Activated naive CD4-positive, alpha-beta T cell treated with anti-CD3 and anti-CD28 coated beads for 36 hours (primary cell): ENCODE measurements around the gene MCIDAS. TPM values are rescaled to one million over a fixed set of nuclear protein-coding genes. Genes with fewer than 3 reads are reported as not detected.

ENCODE experiments used
- CTCF ChIA-PET: fragments of 350-600 bp; sonication (Branson Sonifier 250); formaldehyde crosslinking; loops from one replicate; lab custom pipeline; 2021; ENCODE audit warnings: antibody characterized with exemption; lab: Charles Lee
- DNase-seq: peaks from one replicate; pipeline ENCODE4 v3.0.0-alpha.2; 2020
- H3K27ac Mint-ChIP-seq: one replicate; pipeline ENCODE4 v1.8.0; 2021; ENCODE audit warnings: mild to moderate bottlenecking, mixed read lengths
- H3K27me3 Mint-ChIP-seq: one replicate; pipeline ENCODE4 v1.8.0; 2021; ENCODE audit warnings: low read depth, mixed read lengths
- H3K36me3 Mint-ChIP-seq: one replicate; pipeline ENCODE4 v1.8.0; 2021; ENCODE audit warnings: low read depth, mixed read lengths
- H3K4me1 Mint-ChIP-seq: one replicate; pipeline ENCODE4 v1.8.0; 2021; ENCODE audit warnings: low read depth, mixed read lengths
- H3K4me3 Mint-ChIP-seq: one replicate; pipeline ENCODE4 v1.8.0; 2021; ENCODE audit warnings: mild to moderate bottlenecking, moderate library complexity, mixed read lengths
- H3K9me3 Mint-ChIP-seq: one replicate; pipeline ENCODE4 v1.8.0; 2021; ENCODE audit warnings: mixed read lengths
- intact Hi-C: fragments of 100-400 bp; cut with micrococcal nuclease; formaldehyde crosslinking; loops from one replicate; pipeline ENCODE4 v1.15.1; 2023
- total RNA-seq, 2 experiments: library from RNA; stranded (reverse); gene quantifications; one replicate each; pipeline ENCODE4 v1.2.3, GENCODE V29; 2021

Gene MCIDAS
- total RNA-seq, result under 1 TPM in 1 of 2 experiments, not detected in 1; 0.17 TPM

GRCh38 chr5:55226934-55227663 is at the start of gene MCIDAS:
MCIDAS (minus strand) TSS chr5:55227315; CDS start chr5:55227138, 177 bp downstream.
- no peak within 1 kb of the TSS for H3K27ac Mint-ChIP-seq
- peaks cover 49% of the 10 kb centered on the region for H3K4me1 Mint-ChIP-seq
- H3K4me3 Mint-ChIP-seq, result peak within 1 kb of the TSS; percentile 66
- intact Hi-C loops, result loop anchor here (1.0 to 10.0 kb wide), 8 partner anchors 54 to 978 kb away; partner anchors contain the start of genes CDC20B, DHX29, MTREX and PLPP1
- no peaks in the 10 kb centered on the region for H3K9me3 Mint-ChIP-seq
- CTCF ChIA-PET, result interaction anchor here (1.7 to 2.2 kb wide), 3 partner anchors 7 to 55 kb away, joined by 5 to 10 read pairs (median 9); no protein-coding TSS in a partner anchor
- peaks cover 90% of the 10 kb centered on the region for H3K27me3 Mint-ChIP-seq
- no peaks in the 10 kb centered on the region for H3K36me3 Mint-ChIP-seq
- DNase-seq, result peak; percentile 84

- Mint-ChIP-seq H3K4me1 (no peaks in the 10 kb centered on the region), H3K27ac (no peak overlapping the region), H3K36me3 (peaks cover 38% of the 10 kb centered on the region), H3K4me3 (no peak overlapping the region), H3K27me3 (no peaks in the 10 kb centered on the region), H3K9me3 (no peaks in the 10 kb centered on the region)
- intact Hi-C loops, result no loop called here
- CTCF ChIA-PET, result no interaction called here
- no peak for DNase-seq
Observed at GRCh38 chr5:55276771-55277170, 49.7 kb upstream of the MCIDAS start.

- CTCF ChIA-PET, result interaction anchor here (0.8 kb wide), 1 partner anchor 32 kb away, joined by 3 read pairs; no protein-coding TSS in a partner anchor
- H3K4me3 Mint-ChIP-seq, result no peak overlapping the region
- H3K36me3 Mint-ChIP-seq, result peaks cover 19% of the 10 kb centered on the region
- intact Hi-C loops, result no loop called here
- no peak for DNase-seq
- no peaks in the 10 kb centered on the region for H3K9me3 Mint-ChIP-seq
- no peak overlapping the region for H3K27ac Mint-ChIP-seq
- H3K27me3 Mint-ChIP-seq, result no peaks in the 10 kb centered on the region
- no peaks in the 10 kb centered on the region for H3K4me1 Mint-ChIP-seq
Observed at GRCh38 chr5:55258339-55258738, 31.2 kb upstream of the MCIDAS start.

- intact Hi-C loops, result no loop called here
- no peaks in the 10 kb centered on the region for H3K9me3 Mint-ChIP-seq
- H3K27me3 Mint-ChIP-seq, result no peaks in the 10 kb centered on the region
- CTCF ChIA-PET, result no interaction called here
- DNase-seq, result no peak
- peaks cover 12% of the 10 kb centered on the region for H3K36me3 Mint-ChIP-seq
- H3K4me3 Mint-ChIP-seq, result no peak overlapping the region
- no peak overlapping the region for H3K27ac Mint-ChIP-seq
- H3K4me1 Mint-ChIP-seq, result no peaks in the 10 kb centered on the region
Observed at GRCh38 chr5:55254802-55255201, 27.7 kb upstream of the MCIDAS start.

GRCh38 chr5:55250064-55250463 is 22.9 kb upstream of the MCIDAS start:
- DNase-seq, result no peak
- Mint-ChIP-seq H3K36me3 (peaks cover under 1% of the 10 kb centered on the region), H3K27ac (no peak overlapping the region), H3K9me3 (peaks cover 9% of the 10 kb centered on the region), H3K27me3 (peaks cover 6% of the 10 kb centered on the region), H3K4me1 (no peaks in the 10 kb centered on the region), H3K4me3 (no peak overlapping the region)
- intact Hi-C loops, result no loop called here
- CTCF ChIA-PET, result no interaction called here

GRCh38 chr5:55241746-55242145 is 14.6 kb upstream of the MCIDAS start:
- Mint-ChIP-seq H3K9me3 (no peaks in the 10 kb centered on the region), H3K4me3 (no peak overlapping the region), H3K4me1 (no peaks in the 10 kb centered on the region), H3K27ac (no peak overlapping the region), H3K27me3 (peaks cover 19% of the 10 kb centered on the region), H3K36me3 (no peaks in the 10 kb centered on the region)
- intact Hi-C loops, result no loop called here
- DNase-seq, result no peak
- CTCF ChIA-PET, result no interaction called here

GRCh38 chr5:55236800-55237199 is 9.7 kb upstream of the MCIDAS start:
- intact Hi-C loops, result no loop called here
- no peaks in the 10 kb centered on the region for H3K36me3 Mint-ChIP-seq
- no peak for DNase-seq
- H3K27ac Mint-ChIP-seq, result no peak overlapping the region
- peaks cover 14% of the 10 kb centered on the region for H3K4me1 Mint-ChIP-seq
- CTCF ChIA-PET, result interaction anchor here (1.0 kb wide), 1 partner anchor 9 kb away, joined by 3 read pairs; no protein-coding TSS in a partner anchor
- H3K27me3 Mint-ChIP-seq, result peaks cover 36% of the 10 kb centered on the region
- H3K4me3 Mint-ChIP-seq, result no peak overlapping the region
- H3K9me3 Mint-ChIP-seq, result no peaks in the 10 kb centered on the region

GRCh38 chr5:55234121-55234700 is 7.1 kb upstream of the MCIDAS start:
- H3K27ac Mint-ChIP-seq, result no peak overlapping the region

GRCh38 chr5:55232985-55233928 is 6.1 kb upstream of the MCIDAS start, which contains the start of gene CCNO:
CCNO (minus strand) TSS chr5:55233608; CDS start chr5:55233523, 85 bp downstream.
- peak; percentile 63 for DNase-seq
- peaks cover 32% of the 10 kb centered on the region for H3K4me1 Mint-ChIP-seq
- no peaks in the 10 kb centered on the region for H3K36me3 Mint-ChIP-seq
- no peak within 1 kb of the TSS for H3K27ac Mint-ChIP-seq
- H3K4me3 Mint-ChIP-seq, result peak within 1 kb of the TSS; percentile 76
- intact Hi-C loops, result loop anchor here (1.0 to 5.0 kb wide), 2 partner anchors 60 to 716 kb away; partner anchors contain the start of genes CDC20B and SNX18
- CTCF ChIA-PET, result interaction anchor here (0.6 to 3.0 kb wide), 8 partner anchors 8 to 660 kb away, joined by 3 to 10 read pairs (median 3); no protein-coding TSS in a partner anchor
- H3K9me3 Mint-ChIP-seq, result no peaks in the 10 kb centered on the region
- H3K27me3 Mint-ChIP-seq, result peaks cover 69% of the 10 kb centered on the region

More at GRCh38 chr5:55234121-55234700, 7.1 kb upstream of the MCIDAS start:
- Mint-ChIP-seq H3K9me3 (no peaks in the 10 kb centered on the region), H3K4me1 (peaks cover 32% of the 10 kb centered on the region), H3K4me3 (peak overlapping the region; percentile 76), H3K27me3 (peaks cover 61% of the 10 kb centered on the region), H3K36me3 (no peaks in the 10 kb centered on the region)
- peak; percentile 19 for DNase-seq
- CTCF ChIA-PET, result interaction anchor here (0.6 to 3.0 kb wide), 7 partner anchors 9 to 71 kb away, joined by 3 to 10 read pairs (median 3); no protein-coding TSS in a partner anchor
- intact Hi-C loops, result loop anchor here (5.0 kb wide), 1 partner anchor 717 kb away; the partner anchor contains the start of gene SNX18

- peaks cover 74% of the 10 kb centered on the region for H3K27me3 Mint-ChIP-seq
- CTCF ChIA-PET, result interaction anchor here (0.6 to 3.0 kb wide), 6 partner anchors 57 to 661 kb away, joined by 3 to 10 read pairs (median 3); no protein-coding TSS in a partner anchor
- peaks cover 39% of the 10 kb centered on the region for H3K4me1 Mint-ChIP-seq
- DNase-seq, result no peak
- H3K9me3 Mint-ChIP-seq, result no peaks in the 10 kb centered on the region
- intact Hi-C loops, result loop anchor here (5.0 kb wide), 1 partner anchor 715 kb away; the partner anchor contains the start of gene SNX18
- no peak overlapping the region for H3K27ac Mint-ChIP-seq
- no peaks in the 10 kb centered on the region for H3K36me3 Mint-ChIP-seq
- peak overlapping the region; percentile 76 for H3K4me3 Mint-ChIP-seq
Observed at GRCh38 chr5:55232271-55232984, 5.3 kb upstream of the MCIDAS start.

GRCh38 chr5:55231919-55232270 is 4.8 kb upstream of the MCIDAS start:
- no peak overlapping the region for H3K27ac Mint-ChIP-seq
- intact Hi-C loops, result loop anchor here (1.0 to 5.0 kb wide), 3 partner anchors 9 to 1097 kb away; partner anchors contain the start of gene SNX18
- CTCF ChIA-PET, result interaction anchor here (1.0 to 3.0 kb wide), 4 partner anchors 56 to 460 kb away, joined by 3 to 10 read pairs (median 3); no protein-coding TSS in a partner anchor
- no peak for DNase-seq
- no peaks in the 10 kb centered on the region for H3K9me3 Mint-ChIP-seq
- H3K4me1 Mint-ChIP-seq, result peaks cover 39% of the 10 kb centered on the region
- no peaks in the 10 kb centered on the region for H3K36me3 Mint-ChIP-seq
- H3K4me3 Mint-ChIP-seq, result peak overlapping the region; percentile 76
- peaks cover 73% of the 10 kb centered on the region for H3K27me3 Mint-ChIP-seq
